Measurements from ENCODE around the gene LMNB1. TPM values are rescaled to one million over a fixed set of nuclear protein-coding genes. Genes with fewer than 3 reads are reported as not detected.

The LMNB1 gene
- total RNA-seq, 1 experiment from 2014 or later, result 150 TPM

- Histone ChIP-seq H3K27ac (ENCODE audit: low read depth, low read length) (no peak overlapping the region), H3K36me3 (ENCODE audit: control insufficient read depth in 1 of 2, insufficient read depth in 2 of 2, low read length in 2 of 2) (no peaks in the 10 kb centered on the region), H3K4me1 (ENCODE audit: control insufficient read depth in 1 of 2, insufficient read depth in 2 of 2, low read length in 2 of 2) (no peaks in the 10 kb centered on the region), H3K4me2 (ENCODE audit: low read length) (no peak overlapping the region), H2AFZ (ENCODE audit: low read depth, low read length, poor library complexity, severe bottlenecking) (no peak overlapping the region), H3K79me2 (ENCODE audit: insufficient read depth, low read length) (no peaks in the 10 kb centered on the region), H3K9ac (ENCODE audit: low read length) (no peak overlapping the region), H3K4me3 (replicated peaks in 1 of 2; ENCODE audit: low read depth in 1 of 2, low read length in 2 of 2) (no peak overlapping the region), H3K9me2 (ENCODE audit: insufficient read depth) (no peaks in the 10 kb centered on the region), H3K27me3 (ENCODE audit: insufficient read depth, low read length) (no peaks in the 10 kb centered on the region), H3K9me3 (ENCODE audit: control insufficient read depth in 1 of 2, insufficient read depth in 1 of 2, low read depth in 1 of 2, low read length in 2 of 2) (no peaks in the 10 kb centered on the region), H4K20me1 (ENCODE audit: insufficient read depth) (no peaks in the 10 kb centered on the region)
- ChIA-PET CTCF (no interaction called here), POLR2A (no interaction called here), RAD21 (ENCODE audit: low non-redundant PET in 1 of 2, low total read pairs in 2 of 2, uncharacterized antibody in 2 of 2, unreplicated experiment in 2 of 2) (no interaction called here)
- ATAC-seq, result no peak
- no TSS peak for BruUV-seq (replicated peaks)
- TF ChIP-seq REST (IDR thresholded peaks at IDR 0.05; ENCODE audit: low read depth), result no peak
- TF ChIP-seq POLR2AphosphoS5 (IDR thresholded peaks at IDR 0.05; ENCODE audit: low read depth, low read length), result no peak
- no peak for TF ChIP-seq JUND (IDR thresholded peaks at IDR 0.05)
- TF ChIP-seq YY1 (IDR thresholded peaks at IDR 0.05; ENCODE audit: extremely low read depth, insufficient replicate concordance, low read depth, low read length), result no peak
- no peak for TF ChIP-seq ELF1 (IDR thresholded peaks at IDR 0.05; ENCODE audit: borderline replicate concordance, low read depth)
- TF ChIP-seq CEBPB (IDR thresholded peaks at IDR 0.05; ENCODE audit: low read depth), result no peak
- no peak for TF ChIP-seq ZFX (IDR thresholded peaks at IDR 0.05)
- no peak for TF ChIP-seq RAD21 (IDR thresholded peaks at IDR 0.05; ENCODE audit: low read depth)
- TF ChIP-seq POLR2A (IDR thresholded peaks at IDR 0.05; ENCODE audit: borderline replicate concordance, extremely low read depth, insufficient read depth, insufficient read length), result no peak
- TF ChIP-seq TCF7L2 (IDR thresholded peaks at IDR 0.05; ENCODE audit: borderline replicate concordance, extremely low read depth, insufficient read depth, insufficient read length), result no peak
- TF ChIP-seq, protein P1, sequence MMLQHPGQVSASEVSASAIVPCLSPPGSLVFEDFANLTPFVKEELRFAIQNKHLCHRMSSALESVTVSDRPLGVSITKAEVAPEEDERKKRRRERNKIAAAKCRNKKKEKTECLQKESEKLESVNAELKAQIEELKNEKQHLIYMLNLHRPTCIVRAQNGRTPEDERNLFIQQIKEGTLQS (IDR thresholded peaks at IDR 0.05), result no peak
- TF ChIP-seq, protein P2, sequence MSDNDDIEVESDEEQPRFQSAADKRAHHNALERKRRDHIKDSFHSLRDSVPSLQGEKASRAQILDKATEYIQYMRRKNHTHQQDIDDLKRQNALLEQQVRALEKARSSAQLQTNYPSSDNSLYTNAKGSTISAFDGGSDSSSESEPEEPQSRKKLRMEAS (IDR thresholded peaks at IDR 0.05), result no peak
- no peak for TF ChIP-seq EZH2 (IDR thresholded peaks at IDR 0.05)
- no peak for TF ChIP-seq ZNF274 (IDR thresholded peaks at IDR 0.05; ENCODE audit: low read depth, low read length)
- no peak for TF ChIP-seq SIN3A (IDR thresholded peaks at IDR 0.05; ENCODE audit: low read depth)
- TF ChIP-seq CBX3 (IDR thresholded peaks at IDR 0.05; ENCODE audit: low read depth), result no peak
- intact Hi-C loops (cut with micrococcal nuclease), result no loop called here
- DNase-seq (ENCODE audit: low read depth, low spot score), result no peak
Observed at GRCh38 chr5:126878085-126878484, 101.1 kb downstream of the LMNB1 start.
